PC-9 (cell line): ENCODE measurements around the gene HSD3B7.
"Not testable (repeated sequence)": the region's sequence is repeated elsewhere in the genome, so short reads cannot be mapped to it uniquely, and the experiment has no call there.

Experiments used
- EZH2 ChIP-seq: fragments of 200-600 bp; sonication (generic); IDR thresholded peaks from 2 replicates; pipeline ENCODE4 v1.8.0; 2017; ENCODE audit warnings: antibody characterized with exemption, low read depth
- TF ChIP-seq, protein P1 (sequence below): fragments of 200-600 bp; sonication (generic); conservative IDR thresholded peaks from 2 replicates; pipeline ENCODE4 v1.6.1; 2017; ENCODE audit warnings: mixed run types, antibody characterized with exemption, mild to moderate bottlenecking, moderate library complexity

- TF ChIP-seq, protein P1, sequence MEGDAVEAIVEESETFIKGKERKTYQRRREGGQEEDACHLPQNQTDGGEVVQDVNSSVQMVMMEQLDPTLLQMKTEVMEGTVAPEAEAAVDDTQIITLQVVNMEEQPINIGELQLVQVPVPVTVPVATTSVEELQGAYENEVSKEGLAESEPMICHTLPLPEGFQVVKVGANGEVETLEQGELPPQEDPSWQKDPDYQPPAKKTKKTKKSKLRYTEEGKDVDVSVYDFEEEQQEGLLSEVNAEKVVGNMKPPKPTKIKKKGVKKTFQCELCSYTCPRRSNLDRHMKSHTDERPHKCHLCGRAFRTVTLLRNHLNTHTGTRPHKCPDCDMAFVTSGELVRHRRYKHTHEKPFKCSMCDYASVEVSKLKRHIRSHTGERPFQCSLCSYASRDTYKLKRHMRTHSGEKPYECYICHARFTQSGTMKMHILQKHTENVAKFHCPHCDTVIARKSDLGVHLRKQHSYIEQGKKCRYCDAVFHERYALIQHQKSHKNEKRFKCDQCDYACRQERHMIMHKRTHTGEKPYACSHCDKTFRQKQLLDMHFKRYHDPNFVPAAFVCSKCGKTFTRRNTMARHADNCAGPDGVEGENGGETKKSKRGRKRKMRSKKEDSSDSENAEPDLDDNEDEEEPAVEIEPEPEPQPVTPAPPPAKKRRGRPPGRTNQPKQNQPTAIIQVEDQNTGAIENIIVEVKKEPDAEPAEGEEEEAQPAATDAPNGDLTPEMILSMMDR: not testable (repeated sequence)
- TF ChIP-seq EZH2: not testable (repeated sequence)
These were observed 28.3 kb downstream of the HSD3B7 start for GRCh38 chr16:31013292-31013691.
